Activated CD4-positive, alpha-beta T cell treated with anti-CD3 and anti-CD28 coated beads, Interleukin-10, Interleukin-2, amounts not matched to agents 100 ng/mL and 50 ng/mL, durations not matched to agents 16 hours and 8 hours (primary cell): ENCODE measurements around the gene ULBP1.
A peak's percentile ranks its signal among the peaks of the same experiment; 100 is the strongest.
"Not testable (repeated sequence)": the region's sequence is repeated elsewhere in the genome, so short reads cannot be mapped to it uniquely, and the experiment has no call there.

Experiments used
- DNase-seq: peaks from one replicate; pipeline ENCODE4 v3.0.0-alpha.2; 2020

ULBP1 gene

GRCh38 chr6:149963462-149964307 is at the start of gene ULBP1:
ULBP1 (plus strand) TSS chr6:149963943; CDS start chr6:149964050, 107 bp downstream.
- DNase-seq = peak; percentile 85

- no peak for DNase-seq
Observed at GRCh38 chr6:149915970-149916865, 47.5 kb upstream of the ULBP1 start.

- DNase-seq = no peak
Observed at GRCh38 chr6:149917679-149918078, 46.1 kb upstream of the ULBP1 start.

- no peak for DNase-seq
Observed at GRCh38 chr6:149918151-149918905, 45.4 kb upstream of the ULBP1 start.

GRCh38 chr6:149919126-149919833 is 44.5 kb upstream of the ULBP1 start:
- DNase-seq = not testable (repeated sequence)

GRCh38 chr6:149919834-149920225 is 43.9 kb upstream of the ULBP1 start:
- DNase-seq = no peak

GRCh38 chr6:149921361-149921760 is 42.4 kb upstream of the ULBP1 start:
- DNase-seq = no peak

GRCh38 chr6:149922091-149922490 is 41.7 kb upstream of the ULBP1 start:
- DNase-seq = not testable (repeated sequence)

- peak; percentile 84 for DNase-seq
Observed at GRCh38 chr6:149922642-149923326, 41.0 kb upstream of the ULBP1 start, which contains the start of gene RAET1G. RAET1G (minus strand) TSS chr6:149923121; CDS start chr6:149923010, 111 bp downstream.

- no peak for DNase-seq
Observed at GRCh38 chr6:149923327-149923986, 40.3 kb upstream of the ULBP1 start.

GRCh38 chr6:149924206-149924932 is 39.4 kb upstream of the ULBP1 start:
- no peak for DNase-seq

GRCh38 chr6:149924933-149925252 is 38.9 kb upstream of the ULBP1 start:
- no peak for DNase-seq

- DNase-seq = no peak
Observed at GRCh38 chr6:149925253-149925973, 38.3 kb upstream of the ULBP1 start.

- DNase-seq = peak; percentile 83
Observed at GRCh38 chr6:149925974-149926777, 37.6 kb upstream of the ULBP1 start.

- DNase-seq = not testable (repeated sequence)
Observed at GRCh38 chr6:149927025-149927424, 36.7 kb upstream of the ULBP1 start.

GRCh38 chr6:149929422-149929821 is 34.3 kb upstream of the ULBP1 start:
- no peak for DNase-seq

- no peak for DNase-seq
Observed at GRCh38 chr6:149931501-149931900, 32.2 kb upstream of the ULBP1 start.

GRCh38 chr6:149933036-149933435 is 30.7 kb upstream of the ULBP1 start:
- no peak for DNase-seq

- DNase-seq = no peak
Observed at GRCh38 chr6:149933461-149933860, 30.3 kb upstream of the ULBP1 start.
